HG02798 (cell line): ENCODE data around the gene CHID1.

Source experiments
- ATAC-seq: cut with Tn5 transposase; IDR thresholded peaks from one replicate; pipeline ENCODE4 v1.9.1; 2021; ENCODE audit warnings: mild to moderate bottlenecking; ENCODE audit not compliant: unreplicated experiment, poor library complexity

Gene CHID1

DNA sequence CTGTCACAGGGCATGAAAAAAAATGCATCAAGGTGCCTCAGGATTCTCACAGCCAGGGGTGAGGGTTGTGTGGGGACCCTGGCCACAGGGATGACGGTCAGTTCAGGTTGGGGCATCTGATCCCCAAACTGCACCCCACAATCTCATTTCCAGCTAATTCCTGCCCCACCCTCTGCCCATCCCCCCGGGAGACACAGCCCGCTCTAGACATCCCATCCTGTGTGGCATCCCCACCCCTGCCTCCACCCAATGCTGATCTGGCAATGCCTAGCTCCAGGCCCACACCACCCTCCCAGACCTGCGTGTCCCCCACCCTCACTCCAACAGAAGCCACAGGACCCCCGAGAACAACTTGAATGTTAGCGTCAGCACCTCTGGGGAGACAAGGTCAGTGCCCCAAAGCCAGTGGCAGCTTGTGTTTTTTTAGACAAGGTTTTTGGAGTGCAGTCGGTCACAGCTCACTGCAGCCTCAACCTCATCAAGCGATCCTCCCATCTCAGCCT, 42.7 kb downstream of the CHID1 start:
- no peak for ATAC-seq

DNA sequence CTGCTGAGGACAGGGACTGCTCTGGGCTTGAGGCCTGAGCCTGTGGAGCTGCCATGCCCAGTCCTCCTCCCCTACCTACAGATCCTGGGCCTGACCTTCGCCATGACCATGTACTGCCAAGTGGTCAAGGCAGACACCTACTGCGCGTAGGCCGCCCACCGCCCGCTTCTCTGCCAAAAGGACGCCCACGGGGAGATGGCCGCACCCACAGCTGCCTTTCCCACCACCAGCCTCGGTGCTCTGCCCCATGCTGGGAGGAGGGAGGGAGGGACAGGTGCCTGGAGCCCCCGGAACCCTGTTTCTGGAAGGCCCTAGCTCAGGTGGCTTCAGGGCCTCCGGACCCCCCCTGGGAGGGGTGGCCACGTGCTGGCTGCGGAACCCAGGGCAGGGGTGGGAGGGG, 44.1 kb downstream of the CHID1 start:
- no peak for ATAC-seq

- no peak for ATAC-seq
Observed at GRCh38 chr11:865462-866430, 44.9 kb downstream of the CHID1 start.

DNA sequence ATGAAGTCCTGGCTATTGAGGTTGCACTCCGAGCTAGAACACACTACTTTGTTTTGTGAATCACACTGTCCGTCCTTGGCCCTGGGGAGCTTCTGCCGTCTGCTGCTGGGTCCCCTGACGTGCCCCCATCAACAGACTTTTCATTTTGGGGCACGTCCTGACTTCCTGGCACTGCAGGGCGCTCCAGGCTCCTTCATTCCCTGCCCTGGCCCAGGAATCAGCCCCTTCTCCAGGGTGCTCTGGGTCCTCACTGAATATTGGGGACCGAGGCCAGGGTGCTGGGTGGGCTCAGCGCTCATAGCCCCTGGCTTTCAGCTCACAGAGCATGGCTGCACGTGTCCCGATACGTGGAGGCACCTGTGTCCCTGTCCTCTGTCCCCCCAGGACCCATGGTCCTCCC, 45.7 kb downstream of the CHID1 start:
- no peak for ATAC-seq

DNA sequence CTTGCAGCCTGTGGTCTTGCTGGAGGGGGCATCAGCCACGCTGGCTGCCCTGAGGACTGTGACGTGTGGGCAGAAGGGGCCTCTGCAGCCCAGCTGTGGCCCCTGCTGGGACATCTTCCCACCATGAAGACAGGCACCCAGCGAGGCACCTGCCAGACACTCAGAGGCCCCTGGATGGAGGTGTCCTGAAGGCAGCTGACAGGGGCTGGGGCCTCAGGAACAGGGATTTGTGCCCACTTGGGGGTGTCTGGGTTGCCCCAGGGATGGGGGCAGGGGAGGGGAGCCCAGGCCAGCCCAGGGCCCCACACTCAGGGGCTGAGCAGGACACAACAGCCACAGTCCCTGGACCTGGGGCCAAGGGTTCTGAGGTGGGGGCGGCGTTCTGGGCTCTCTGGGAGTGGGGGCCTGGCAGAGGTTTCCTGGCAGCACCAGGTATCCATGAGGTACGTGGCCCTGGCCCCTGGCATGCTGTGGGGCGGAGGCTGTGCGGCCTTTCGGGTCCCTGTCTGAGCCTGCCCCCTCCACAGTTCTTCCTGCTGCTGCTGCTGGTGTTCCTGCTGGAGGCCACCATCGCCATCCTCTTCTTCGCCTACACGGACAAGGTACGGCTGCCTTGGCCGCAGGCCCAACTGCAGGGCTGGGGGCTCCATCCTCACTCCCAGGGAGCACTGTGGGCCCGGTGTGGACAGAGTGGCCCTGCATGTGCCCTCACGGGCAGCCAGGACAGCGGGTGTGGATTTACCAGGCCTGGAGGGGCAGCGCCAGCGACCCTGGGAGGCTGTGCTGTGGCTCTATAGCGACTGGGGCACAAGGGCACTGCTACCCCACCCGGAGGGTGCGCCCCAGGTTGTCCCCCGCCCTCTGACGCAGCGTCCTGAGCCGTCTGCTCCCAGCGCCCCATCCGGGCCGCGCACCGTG, 46.4 kb downstream of the CHID1 start:
- no peak for ATAC-seq

GRCh38 chr11:863023-863909, 47.3 kb downstream of the CHID1 start:
- no peak for ATAC-seq

DNA sequence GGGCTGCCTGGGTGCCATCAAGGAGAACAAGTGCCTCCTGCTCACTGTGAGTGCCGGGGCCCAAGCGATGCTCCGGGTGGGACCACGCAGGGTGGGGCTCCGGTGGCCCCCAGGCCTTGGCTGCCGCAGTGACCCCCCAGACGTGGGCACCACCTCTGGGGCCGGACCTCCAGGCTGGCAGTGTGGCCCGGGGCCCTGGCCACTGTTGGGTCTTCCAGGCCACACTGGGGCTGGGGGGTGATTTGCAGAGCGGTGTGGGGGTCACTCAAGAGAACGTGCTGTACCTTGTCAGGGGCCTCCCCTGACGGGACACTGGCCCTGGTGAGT, 48.0 kb downstream of the CHID1 start:
- ATAC-seq = no peak

GRCh38 chr11:862081-862661, 48.4 kb downstream of the CHID1 start:
- no peak for ATAC-seq

DNA sequence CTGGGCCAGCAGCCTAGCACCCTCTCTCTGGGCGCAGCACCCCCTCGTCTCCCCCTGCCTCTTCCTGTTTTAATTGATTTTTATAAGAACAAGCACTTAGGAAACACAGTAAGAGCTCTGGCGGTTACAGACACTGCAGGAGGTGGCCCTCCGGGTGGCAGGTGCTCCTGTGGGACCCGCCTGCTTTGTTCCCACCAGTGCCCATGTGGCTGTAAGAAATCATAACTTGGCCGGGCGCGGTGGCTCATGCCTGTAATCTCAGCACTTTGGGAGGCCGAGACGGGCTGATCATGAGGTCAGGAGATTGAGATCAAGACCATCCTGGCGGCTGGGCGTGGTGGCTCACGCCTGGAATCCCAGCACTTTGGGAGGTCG, 49.5 kb downstream of the CHID1 start:
- ATAC-seq = no peak

GRCh38 chr11:860234-861104, 50.1 kb downstream of the CHID1 start:
- no peak for ATAC-seq

GRCh38 chr11:859394-860131, 51.0 kb downstream of the CHID1 start:
- no peak for ATAC-seq

DNA sequence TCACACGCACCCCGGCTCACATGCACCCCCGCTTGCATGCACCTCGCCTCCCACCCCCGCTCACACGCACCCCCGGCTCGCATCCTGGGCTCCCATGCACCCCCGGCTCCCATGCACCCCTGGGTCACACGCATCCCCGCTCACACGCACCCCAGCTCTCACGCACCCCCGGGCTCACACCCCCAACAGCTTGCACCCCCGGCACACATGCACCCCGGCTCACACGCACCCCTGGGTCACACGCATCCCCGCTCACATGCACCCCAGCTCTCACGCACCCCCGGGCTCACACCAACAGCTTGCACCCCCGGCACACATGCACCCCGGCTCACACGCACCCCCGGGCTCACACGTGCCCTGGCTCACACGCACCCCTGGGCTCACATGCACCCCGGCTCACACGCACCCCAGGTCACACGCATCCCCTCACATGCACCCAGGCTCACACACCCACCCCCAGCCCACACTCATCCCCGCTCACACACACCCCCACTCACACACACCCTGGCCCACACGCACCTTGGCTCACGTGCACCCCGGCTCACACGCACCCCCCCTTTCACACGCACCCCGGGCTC, 51.8 kb downstream of the CHID1 start:
- no peak for ATAC-seq

GRCh38 chr11:858053-858761, 52.4 kb downstream of the CHID1 start:
- no peak for ATAC-seq

GRCh38 chr11:856397-856796, 54.2 kb downstream of the CHID1 start:
- ATAC-seq = no peak

DNA sequence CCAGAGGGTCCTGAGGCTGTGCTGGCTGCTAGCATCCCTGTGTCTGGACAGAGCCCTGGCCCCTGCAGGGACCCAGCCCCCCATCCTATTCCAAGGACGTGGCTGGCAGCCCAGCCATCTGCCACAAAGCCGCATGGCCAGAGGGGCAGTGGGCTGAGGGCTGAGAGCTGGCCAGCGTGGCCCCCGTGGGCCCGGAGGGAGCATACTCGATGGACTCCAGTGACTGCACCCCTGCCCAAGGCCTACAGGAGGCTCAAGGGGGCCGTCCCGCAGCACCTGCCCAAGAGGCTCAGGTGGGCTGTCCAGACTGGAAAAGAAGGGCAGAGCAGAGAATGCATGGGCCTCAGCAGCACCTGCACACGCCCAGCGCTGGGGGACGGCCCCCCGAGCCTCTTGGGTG, 54.8 kb downstream of the CHID1 start:
- no peak for ATAC-seq

GRCh38 chr11:855330-855674, 55.3 kb downstream of the CHID1 start:
- no peak for ATAC-seq

DNA sequence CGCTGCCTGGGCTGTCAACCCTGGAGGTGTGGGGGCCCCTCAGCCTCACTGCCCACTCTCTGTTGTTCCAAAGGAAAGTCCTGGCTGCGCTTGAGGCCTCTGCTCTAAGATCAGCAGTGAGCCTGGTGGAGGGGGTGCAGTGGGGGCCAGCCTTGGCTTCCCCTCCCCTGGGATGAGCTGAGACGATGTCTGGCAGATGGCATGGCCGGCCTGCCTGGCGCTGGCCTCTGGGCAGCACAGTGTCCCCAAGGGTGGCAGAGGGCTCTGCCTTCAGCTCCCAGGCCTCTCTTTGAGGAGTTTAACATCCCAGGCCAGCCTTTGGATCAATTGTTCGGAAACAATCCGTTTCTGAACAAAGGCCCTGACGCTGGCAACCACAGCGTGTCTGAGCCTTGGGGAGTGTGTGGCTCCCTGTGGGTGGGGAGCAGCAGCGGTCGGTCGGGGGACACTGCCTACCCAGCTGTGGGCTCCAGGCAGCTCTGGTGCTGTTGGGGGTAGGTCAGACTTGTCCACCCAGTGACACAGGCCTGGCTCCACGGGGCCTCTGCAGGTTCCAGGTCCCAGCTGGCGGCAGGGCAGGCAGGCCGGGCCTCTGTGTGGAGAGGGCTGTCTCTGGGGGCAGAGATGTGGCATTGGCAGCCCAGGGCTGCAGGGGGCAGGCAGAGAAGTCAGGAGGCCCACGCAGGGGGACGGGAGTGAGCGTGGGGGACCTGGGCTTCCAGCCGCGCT, 55.8 kb downstream of the CHID1 start:
- ATAC-seq = no peak
